Myocyte (in vitro differentiated cells): ENCODE data around the gene TMEM178A. TPM values are rescaled to one million over a fixed set of nuclear protein-coding genes. Genes with fewer than 3 reads are reported as not detected.

Experiments used
- DNase-seq: peaks from one replicate; pipeline ENCODE4 v3.0.0-alpha.2; 2012; ENCODE audit warnings: low read depth
- total RNA-seq: library from RNA; depleted of rRNA; stranded (reverse); fragments of >200 nt; gene quantifications from 2 replicates; pipeline ENCODE4 v1.2.3, GENCODE V29; 2014

TMEM178A gene
- total RNA-seq, 1 donor from 2014 or later: 2.0 TPM

DNA sequence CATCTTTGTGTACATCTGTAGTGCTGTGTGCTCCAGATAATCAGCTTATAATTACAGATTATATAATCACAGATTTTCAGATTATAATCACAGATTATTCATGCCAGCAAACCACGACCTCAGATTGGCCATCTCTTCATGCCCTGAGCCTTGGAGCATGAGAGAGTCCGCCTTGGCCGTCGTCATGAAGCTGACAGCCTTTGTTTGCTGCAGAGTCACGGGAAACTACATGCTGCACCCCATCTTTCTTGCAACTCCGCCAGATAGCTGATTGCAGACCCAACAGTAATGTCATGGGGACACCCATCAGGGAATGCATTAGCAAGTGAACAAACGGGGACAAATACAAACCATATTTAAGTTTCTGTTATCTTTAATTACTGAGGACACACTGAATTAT, 7.3 kb downstream of the TMEM178A start:
- no peak for DNase-seq

DNA sequence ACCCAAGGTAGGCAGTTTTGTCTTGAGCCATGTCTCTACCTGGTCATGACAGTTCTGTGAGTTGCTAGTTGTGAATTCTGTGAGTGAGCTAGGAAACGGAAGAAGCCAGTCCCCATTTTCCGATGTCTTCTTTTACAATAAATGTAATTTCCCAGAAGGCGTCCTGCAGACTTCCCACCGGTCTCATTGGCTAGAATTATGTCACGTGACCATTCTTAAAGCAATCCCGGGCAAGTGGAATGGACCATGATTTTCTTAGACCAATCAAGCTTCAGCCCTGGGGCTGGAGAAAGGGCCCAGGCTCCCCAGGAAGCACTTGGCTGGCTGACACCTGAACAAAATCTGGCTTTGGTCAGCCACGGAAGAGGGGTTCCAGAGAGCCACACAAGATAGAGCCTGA, 10.6 kb downstream of the TMEM178A start:
- no peak for DNase-seq

GRCh38 chr2:39678170-39678569, 12.5 kb downstream of the TMEM178A start:
- no peak for DNase-seq

GRCh38 chr2:39679805-39680204, 14.1 kb downstream of the TMEM178A start:
- DNase-seq: no peak

GRCh38 chr2:39682066-39682692, 16.5 kb downstream of the TMEM178A start:
- peak; percentile 33 for DNase-seq

DNA sequence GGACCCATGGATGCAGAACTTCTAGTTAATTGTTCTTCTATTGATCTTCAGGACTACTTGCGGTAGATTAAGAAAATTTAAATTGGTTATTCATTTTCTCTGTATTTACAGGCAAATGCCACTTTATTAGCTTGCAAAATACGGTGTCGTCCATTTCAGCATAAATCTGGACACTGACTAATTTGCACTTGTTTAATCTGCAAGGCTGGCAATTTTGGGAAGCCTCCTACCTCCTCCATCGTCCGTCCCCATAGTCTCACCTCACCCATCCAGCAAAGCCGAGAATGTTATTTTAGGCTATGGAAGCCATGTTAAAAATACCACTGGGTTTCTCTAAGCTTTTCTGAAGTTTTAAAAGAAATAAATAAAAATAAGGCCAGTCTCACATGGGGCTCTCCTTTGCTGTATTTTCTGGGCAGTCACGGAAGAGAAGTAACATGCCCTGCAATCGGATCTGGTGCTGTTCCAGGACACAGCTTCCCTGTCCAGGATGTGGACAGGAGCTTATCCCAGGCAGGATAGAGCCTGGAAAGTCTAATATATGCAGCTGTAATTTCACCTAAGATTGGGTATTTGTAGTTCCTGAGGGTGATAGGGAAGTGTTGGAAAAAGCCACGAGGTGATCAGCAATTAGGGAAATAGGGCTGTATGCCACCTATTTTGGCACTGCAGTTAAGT, 17.4 kb downstream of the TMEM178A start:
- no peak for DNase-seq

- no peak for DNase-seq
These were observed 18.7 kb downstream of the TMEM178A start for GRCh38 chr2:39684464-39684863.

- DNase-seq: no peak
These were observed 19.4 kb downstream of the TMEM178A start for GRCh38 chr2:39685126-39685525.

- DNase-seq: no peak
These were observed 20.7 kb downstream of the TMEM178A start for GRCh38 chr2:39686456-39686855.

DNA sequence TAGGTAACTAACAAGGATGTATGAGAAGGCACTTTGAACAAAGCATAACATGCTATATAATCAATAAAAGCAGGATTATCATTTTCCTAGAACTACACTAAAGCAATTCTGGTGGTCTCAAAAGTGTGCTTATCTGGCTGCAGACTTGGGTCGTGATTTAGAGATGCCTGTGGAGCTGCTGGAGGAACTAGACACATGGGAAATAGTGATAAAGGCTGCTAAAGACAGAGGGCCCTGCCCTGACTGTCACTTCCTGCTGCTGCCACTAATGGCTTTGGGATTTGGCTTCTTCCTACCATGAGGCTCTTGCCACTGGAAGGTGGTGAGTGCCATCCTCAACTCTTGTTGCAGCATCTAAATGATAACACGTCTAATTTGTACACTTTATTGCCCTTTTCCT, 22.5 kb downstream of the TMEM178A start:
- DNase-seq: no peak

DNA sequence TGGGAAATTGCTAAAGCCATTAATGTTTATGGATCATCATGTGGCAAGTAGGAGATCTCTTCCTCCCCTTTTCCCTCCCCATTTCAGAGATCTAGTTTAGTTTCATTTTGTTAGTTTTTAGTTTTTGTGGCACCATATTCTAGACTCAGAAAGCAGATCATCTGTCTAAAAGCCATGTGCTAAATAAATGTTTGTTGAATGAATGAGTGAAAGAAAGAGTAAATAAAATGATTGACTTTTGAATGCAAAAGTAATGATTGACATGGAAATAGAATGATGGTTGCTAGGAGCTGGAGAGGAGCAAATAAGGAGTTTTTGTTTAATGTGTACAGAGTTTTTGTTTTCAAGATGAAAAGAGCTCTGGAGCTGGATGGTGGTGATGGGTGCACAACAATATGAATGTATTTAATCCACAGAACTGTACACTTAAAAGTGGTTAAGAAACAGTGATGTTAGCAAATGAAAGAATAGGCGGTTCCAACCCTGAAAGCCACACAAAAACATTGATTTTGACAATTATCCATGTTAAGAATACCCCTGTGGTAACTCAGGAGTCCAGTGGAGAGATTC, 23.6 kb downstream of the TMEM178A start:
- DNase-seq: no peak

GRCh38 chr2:39689876-39690275, 24.2 kb downstream of the TMEM178A start:
- DNase-seq: no peak

DNA sequence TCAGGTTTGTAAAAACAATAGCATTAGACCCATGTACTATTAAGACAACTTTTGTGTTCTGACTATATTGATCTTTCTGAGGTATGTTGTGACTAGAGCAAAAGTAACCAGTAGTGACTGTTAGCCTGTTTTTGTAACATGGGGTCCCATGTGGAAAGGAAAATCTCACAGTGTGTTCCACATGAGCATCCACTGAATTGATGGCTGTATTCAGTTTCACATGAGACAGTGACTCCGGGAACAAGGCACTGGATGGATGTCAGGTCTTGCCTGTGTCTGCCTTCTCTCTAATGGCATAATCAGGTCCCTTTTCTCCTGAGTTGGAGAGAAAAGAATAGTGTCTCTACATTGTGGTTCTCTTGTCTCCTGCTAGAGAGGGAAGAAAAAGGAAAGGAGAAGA, 27.5 kb downstream of the TMEM178A start:
- DNase-seq: no peak

DNA sequence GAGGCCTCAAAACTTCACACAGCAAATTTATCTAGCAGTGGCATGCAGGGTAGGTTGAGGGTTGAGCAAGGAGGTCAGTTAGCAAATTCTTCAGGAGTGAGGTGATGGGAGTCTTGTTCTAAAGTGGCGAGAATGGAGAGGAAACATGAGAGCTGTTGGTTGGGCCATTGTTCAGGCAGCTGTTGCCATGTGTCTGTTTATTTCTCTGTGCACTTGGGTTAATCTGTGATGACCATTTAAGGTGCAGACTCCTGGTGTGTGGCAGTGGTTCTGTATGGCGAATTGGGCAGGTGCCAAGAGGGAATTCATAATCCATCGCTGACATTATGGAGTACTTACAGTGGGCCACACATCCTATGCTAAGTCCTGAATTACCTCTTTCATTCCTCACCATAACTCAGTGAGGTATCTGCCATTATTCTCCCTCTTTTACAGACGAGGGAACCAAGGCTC, 30.4 kb downstream of the TMEM178A start:
- DNase-seq: peak; percentile 99

GRCh38 chr2:39696838-39697237, 31.1 kb downstream of the TMEM178A start:
- DNase-seq: peak; percentile 92

DNA sequence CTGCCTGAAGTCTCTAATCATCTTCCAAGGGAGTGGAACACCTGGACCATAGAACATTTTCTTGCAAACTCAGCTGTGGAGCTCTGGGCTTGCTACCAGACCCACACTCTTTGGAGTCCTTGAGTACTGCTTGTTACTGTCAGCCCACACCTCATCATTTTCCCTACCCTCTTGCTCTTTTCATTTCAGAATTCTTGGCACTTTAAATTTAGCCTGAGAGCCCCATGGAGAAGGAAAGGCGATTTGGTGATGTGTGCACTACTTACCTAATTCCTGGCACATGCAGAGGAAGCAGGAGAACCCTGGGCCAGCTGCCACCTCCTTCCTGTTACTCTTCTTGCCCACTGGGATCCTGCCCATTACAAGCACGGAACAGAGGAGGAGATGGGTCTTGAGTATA, 31.7 kb downstream of the TMEM178A start:
- DNase-seq: peak; percentile 42

DNA sequence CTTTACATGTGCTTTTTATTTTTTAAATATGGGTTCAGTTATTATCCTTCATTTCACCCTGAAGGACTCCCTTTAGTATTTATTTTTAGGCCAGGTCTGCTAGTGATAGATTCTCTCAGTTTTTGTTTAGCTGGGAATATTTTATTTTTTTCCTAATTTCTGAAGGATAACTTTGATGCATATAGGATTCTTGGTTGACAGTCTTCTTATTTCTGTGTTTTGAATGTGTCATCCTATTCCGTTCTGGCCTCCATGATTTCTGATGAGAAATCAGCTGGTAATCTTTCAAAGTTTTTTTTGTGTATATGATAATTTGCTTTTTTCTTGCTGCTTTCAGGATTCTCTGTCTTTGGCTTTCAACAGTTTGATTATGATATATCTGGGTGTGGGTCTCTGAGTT, 35.4 kb downstream of the TMEM178A start:
- DNase-seq: no peak

DNA sequence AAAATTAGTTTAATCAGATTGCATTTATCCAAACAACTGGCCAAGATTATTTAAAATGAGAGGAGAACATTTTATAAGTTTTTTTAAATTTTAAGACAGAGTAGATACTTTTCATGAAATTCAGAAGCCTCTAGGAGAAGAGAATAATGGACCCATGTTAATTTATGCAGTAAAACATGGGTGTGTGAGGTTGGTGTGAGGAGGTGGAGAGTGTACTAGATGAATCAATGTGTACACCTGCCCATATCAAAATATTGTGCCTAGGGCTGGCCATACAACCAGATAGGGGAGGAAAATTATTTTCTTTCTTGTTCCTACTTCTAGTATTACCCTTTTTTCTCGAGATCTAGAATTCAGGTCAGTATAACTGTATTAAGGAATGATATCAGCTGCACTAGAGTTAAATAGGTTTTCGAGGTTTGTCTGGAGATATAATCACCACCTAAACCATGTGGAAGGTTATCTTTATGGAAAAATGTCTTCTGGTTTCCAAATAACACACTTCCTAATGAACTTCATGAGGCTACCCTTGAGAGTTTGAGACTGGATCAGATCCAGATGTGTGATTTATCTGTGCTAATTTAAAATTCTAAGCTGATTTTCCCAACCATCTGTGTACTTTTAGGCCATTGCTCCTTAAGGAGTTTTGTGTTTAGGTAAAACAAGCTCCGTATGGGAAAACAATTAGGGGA, 37.6 kb downstream of the TMEM178A start:
- DNase-seq: no peak

- no peak for DNase-seq
These were observed 38.8 kb downstream of the TMEM178A start for GRCh38 chr2:39704540-39704939.

GRCh38 chr2:39705638-39706037, 39.9 kb downstream of the TMEM178A start:
- DNase-seq: no peak

DNA sequence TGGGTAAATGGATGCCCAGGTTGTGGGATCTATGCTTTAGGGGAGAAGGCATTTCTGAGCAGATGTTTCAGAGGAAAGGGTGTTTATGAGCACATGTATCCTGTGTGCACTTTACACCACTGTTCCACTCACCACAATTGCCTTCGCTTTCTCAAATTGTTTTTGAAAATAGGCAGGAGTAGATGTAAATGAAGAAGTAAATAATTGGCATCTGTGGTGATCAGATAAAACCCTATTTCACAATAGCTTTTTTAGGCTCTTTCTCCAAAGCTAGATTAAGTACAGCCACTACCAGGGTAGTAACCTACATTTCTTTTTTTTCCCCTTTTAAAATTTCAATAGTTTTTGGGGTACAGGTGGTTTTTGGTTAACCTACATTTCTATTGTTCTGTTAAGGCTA, 40.6 kb downstream of the TMEM178A start:
- DNase-seq: no peak

- DNase-seq: no peak
These were observed 41.2 kb downstream of the TMEM178A start for GRCh38 chr2:39706945-39707344.
